ENCODE measurements around the gene BBS1.
A peak's percentile ranks its signal among the peaks of the same experiment; 100 is the strongest.
"Not testable (repeated sequence)": the region's sequence is repeated elsewhere in the genome, so short reads cannot be mapped to it uniquely, and the experiment has no call there.

Gene BBS1

GRCh38 chr11:66510271-66510989, at the start of gene BBS1:
BBS1 (plus strand) TSS chr11:66510635; CDS start chr11:66510660, 25 bp downstream.
- DNase-seq (ENCODE audit: low read depth) = peak; percentile 74

DNA sequence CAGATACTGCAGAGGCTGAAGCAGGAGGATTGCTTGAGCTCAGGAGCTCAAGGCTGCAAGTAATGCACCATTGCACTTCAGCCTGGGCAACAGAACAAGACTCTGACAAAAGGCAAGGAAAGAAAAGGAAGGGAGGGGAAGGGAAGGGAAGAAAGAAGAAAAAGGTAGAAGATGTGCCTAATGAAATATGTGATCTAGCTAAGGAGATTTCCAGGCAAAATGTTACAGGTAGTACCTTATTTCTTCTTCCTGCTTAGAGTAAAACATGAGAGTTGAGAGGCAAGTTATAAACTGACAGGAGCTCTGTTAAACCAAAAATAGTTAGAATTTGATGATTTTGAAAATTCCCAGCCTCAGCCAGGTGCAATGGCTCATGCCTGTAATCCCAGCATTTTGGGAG, 48.4 kb upstream of the BBS1 start:
- no peak for DNase-seq (ENCODE audit: low read depth)

- DNase-seq (ENCODE audit: low read depth) = no peak
These were observed 47.5 kb upstream of the BBS1 start for GRCh38 chr11:66462911-66463310.

DNA sequence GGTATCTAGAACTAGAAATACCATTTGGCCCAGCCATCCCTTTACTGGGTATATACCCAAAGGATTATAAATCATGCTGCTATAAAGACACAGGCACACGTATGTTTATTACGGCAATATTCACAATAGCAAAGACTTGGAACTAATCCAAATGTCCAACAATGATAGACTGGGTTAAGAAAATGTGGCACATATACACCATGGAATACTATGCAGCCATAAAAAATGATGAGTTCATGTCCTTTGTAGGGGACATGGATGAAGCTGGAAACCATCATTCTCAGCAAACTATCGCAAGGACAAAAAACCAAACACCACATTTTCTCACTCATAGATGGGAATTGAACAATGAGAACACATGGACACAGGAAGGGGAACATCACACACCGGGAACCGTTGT, 46.3 kb upstream of the BBS1 start:
- DNase-seq (ENCODE audit: low read depth) = not testable (repeated sequence)

GRCh38 chr11:66464916-66465315, 45.5 kb upstream of the BBS1 start:
- no peak for DNase-seq (ENCODE audit: low read depth)

GRCh38 chr11:66465373-66466224, 44.8 kb upstream of the BBS1 start:
- DNase-seq (ENCODE audit: low read depth) = no peak

DNA sequence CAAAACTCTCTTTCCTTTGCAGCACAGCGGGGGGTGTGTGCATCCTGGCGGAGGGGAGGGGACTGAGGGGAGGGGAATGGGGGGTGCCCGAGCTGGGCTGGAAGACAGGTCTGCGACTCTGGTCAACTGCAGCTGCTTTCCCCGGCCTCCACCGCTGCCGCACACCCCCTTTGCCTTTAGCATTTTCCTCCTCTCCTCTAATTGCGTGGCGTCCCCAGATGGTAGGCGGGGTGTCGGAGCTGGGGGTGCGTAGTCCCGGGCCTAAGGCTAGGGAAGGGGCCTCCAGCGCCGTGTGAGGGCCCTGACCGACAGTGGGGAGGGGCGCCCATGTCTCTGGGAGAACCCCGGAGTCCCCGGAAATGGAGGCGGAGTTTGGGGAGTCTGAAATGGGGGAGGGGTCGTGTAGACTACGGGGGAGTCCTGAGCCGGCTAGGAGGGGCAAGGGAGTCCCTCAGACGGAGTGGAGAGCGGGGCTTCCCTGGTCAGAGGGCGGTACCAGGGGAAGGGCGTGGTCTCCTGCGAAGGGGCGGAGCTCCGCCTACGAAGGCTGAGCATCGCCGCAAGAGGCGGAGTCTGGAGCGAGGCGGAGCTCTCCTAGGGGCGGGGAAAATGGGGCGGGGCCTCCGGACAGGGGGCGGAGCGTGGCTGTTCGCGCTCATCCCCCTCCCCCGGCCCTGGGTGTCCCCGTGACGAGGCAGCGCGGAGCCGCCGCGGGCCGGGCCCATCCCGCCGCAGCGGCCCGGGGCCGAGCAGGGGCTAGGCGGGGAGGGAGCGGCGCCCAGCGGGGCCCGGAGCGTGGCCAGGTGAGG, 44.0 kb upstream of the BBS1 start, which contains the start of gene PELI3:
Gene PELI3, plus strand, starts transcription at position 681 of the 809 bp plus-strand sequence. CDS start 1,224 bp downstream, outside the sequence.
- peak; percentile 92 for DNase-seq (ENCODE audit: low read depth)

DNA sequence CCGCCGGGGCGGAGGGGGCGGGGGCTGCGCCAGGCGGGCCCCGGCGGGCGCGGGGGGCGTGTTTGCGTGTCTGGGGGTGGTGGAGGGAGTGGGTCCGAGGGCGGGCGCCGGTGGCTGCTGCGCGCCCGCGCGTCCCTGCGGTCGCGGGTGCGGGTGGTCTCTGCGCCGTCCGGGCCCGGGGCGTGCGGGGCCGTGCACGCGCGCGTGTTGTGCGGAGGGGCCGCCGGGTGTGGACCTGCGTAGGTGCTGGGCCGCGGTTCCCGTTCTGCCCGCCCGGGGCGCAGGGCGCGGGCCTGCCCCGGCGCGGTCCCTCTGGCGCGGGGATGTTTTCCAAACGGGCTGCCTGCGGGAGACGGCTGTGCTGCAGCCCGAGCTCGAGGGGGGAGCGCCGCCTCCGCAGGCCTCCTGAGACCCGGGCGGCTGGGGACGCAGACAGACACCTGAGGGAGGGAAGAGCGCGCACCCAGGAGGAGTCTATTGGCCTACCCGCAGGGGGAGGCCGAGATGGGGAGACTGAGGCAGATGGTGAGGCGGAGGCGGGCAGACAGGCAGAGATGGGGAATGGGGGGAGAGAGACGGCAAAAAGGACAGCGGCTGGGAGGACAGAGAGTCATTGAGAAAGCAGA, 43.3 kb upstream of the BBS1 start:
- no peak for DNase-seq (ENCODE audit: low read depth)

DNA sequence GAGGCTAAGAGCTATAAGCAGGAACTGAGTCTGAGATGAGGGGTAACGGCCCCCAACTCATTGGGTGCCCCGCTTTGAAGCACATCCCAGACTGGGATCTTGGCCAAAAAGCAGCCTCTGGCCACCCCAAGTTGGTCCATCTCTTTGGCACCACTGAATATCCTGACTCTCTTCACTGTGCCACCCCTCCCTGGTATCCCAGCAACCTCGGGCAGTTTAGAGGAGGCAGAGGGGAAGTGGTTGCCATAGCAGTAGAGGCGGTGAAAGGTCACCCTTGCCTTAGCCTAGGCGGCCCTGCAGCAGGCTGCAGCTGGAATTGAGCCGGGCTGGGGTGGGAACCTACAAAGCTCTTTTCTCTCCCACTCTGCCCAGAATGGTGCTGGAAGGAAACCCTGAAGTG, 42.7 kb upstream of the BBS1 start:
- no peak for DNase-seq (ENCODE audit: low read depth)

DNA sequence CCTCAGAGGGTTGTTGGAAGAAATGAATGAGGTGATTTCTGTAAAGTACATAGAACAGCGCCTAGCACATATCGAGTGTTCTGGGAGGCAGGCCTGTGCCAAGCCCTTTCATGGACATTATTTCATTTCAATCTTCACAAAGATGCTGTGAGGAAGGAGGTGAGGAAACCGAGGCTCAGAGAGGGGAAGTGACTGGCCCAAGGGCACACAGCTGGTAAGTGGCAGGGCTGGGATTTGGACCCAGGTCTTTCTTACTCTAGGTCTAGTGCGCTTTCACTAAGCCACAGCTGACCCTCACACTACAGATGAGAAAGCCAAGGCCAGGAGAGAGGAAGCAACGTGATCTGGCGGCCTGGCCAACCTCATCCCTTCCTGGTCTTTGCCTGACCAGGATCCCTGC, 41.7 kb upstream of the BBS1 start:
- no peak for DNase-seq (ENCODE audit: low read depth)

- DNase-seq (ENCODE audit: low read depth) = no peak
These were observed 41.0 kb upstream of the BBS1 start for GRCh38 chr11:66469441-66469840.

- DNase-seq (ENCODE audit: low read depth) = no peak
These were observed 40.4 kb upstream of the BBS1 start for GRCh38 chr11:66470015-66470414.

GRCh38 chr11:66471142-66471541, 39.3 kb upstream of the BBS1 start:
- DNase-seq (ENCODE audit: low read depth) = no peak

GRCh38 chr11:66472054-66472453, 38.4 kb upstream of the BBS1 start:
- no peak for DNase-seq (ENCODE audit: low read depth)

GRCh38 chr11:66473167-66473566, 37.3 kb upstream of the BBS1 start:
- DNase-seq (ENCODE audit: low read depth) = no peak

GRCh38 chr11:66473608-66474515, 36.6 kb upstream of the BBS1 start:
- no peak for DNase-seq (ENCODE audit: low read depth)

- no peak for DNase-seq (ENCODE audit: low read depth)
These were observed 34.9 kb upstream of the BBS1 start for GRCh38 chr11:66475349-66476172.

- DNase-seq (ENCODE audit: low read depth) = no peak
These were observed 34.1 kb upstream of the BBS1 start for GRCh38 chr11:66476173-66476840.

DNA sequence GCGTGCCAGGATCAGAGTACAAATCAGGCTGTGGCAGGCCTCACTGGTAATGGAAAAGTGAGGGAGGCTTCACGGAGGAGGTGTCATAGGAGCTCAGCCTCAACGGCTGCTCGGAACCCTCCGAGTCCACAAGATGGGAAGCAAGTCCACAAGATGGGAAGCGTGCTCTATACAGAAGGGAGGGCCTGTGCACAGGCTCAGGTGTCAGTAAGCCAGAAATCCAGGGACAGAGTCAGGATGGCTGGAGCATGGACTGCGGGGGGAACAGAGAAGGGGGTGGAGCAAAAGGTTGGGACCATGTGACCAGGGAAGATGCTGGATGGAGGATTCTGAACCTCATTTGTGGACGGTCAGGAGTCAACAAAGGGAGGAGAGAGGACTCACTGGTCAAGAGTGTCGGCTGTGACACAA, 33.6 kb upstream of the BBS1 start:
- DNase-seq (ENCODE audit: low read depth) = no peak
